Ovary (tissue), 9 donors: Measurements from ENCODE around the gene VASN. TPM values are rescaled to one million over a fixed set of nuclear protein-coding genes. Genes with fewer than 3 reads are reported as not detected.

ENCODE experiments used
- DNase-seq, 5 donors: peaks; one replicate each; pipeline ENCODE4 v3.0.0-alpha.2; 2019 to 2020
- H3K27ac ChIP-seq, 2 donors: fragments of 200-600 bp; one replicate each; pipeline versions ENCODE4 v1.5.1 to v1.8.0; 2019 to 2022
- H3K27me3 ChIP-seq: fragments of 200-600 bp; one replicate; pipeline ENCODE4 v1.8.0; 2022
- H3K36me3 ChIP-seq: fragments of 200-600 bp; sonication (generic); one replicate; pipeline ENCODE4 v1.5.1; 2019
- H3K4me1 ChIP-seq: one replicate; pipeline ENCODE4 v1.8.1; 2013; ENCODE audit warnings: mild to moderate bottlenecking, moderate library complexity; ENCODE audit not compliant: insufficient read depth
- H3K4me3 ChIP-seq: fragments of 200-600 bp; sonication (generic); one replicate; pipeline ENCODE4 v1.5.1; 2017
- H3K9me3 ChIP-seq, 2 donors: fragments of 200-600 bp in 1 of 2; sonication (generic) in 1 of 2; one replicate each; pipeline versions ENCODE4 v1.5.1 to v1.8.1; 2013 to 2019; ENCODE audit warnings: mild to moderate bottlenecking in 1 of 2, moderate library complexity in 1 of 2
- EP300 ChIP-seq: sonication (generic); formaldehyde crosslinking; IDR thresholded peaks from one replicate; pipeline ENCODE4 v1.6.1; 2017; ENCODE audit warnings: antibody characterized with exemption
- POLR2A ChIP-seq: fragments of 450-650 bp; IDR thresholded peaks from one replicate; pipeline ENCODE4 v1.6.1; 2017; ENCODE audit warnings: antibody characterized with exemption, mild to moderate bottlenecking, moderate library complexity
- WGBS, 3 donors: extraction: QIAGEN DNeasy Blood & Tissue Kit in 1 of 3; methylation state at CpG; one replicate each; pipeline versions ENCODE4 v1.1.5 to v1.1.7; 2013 to 2017; 5-methylcytosine and 5-hydroxymethylcytosine counted together
- intact Hi-C, 4 donors: fragments of 100-400 bp; cut with DNase I; formaldehyde crosslinking; loops; one replicate each; pipeline versions ENCODE4 v1.11.0 to v1.15.1; 2022 to 2023
- polyA plus RNA-seq, 2 donors: library from polyadenylated mRNA; stranded (reverse); fragments of 200-250 nt in 1 of 2; fragments of 350-450 nt in 1 of 2; fragmentation: Illumina TruSeq in 1 of 2; extraction: RNeasy Lipid Tissue Mini Kit (QIAGEN cat#74804) in 1 of 2; gene quantifications; one replicate each; pipeline ENCODE4 v1.2.3, GENCODE V29; 2013 to 2014
- small RNA-seq: library from RNA; depleted of rRNA; stranded (forward); fragments of <200 nt; gene quantifications from one replicate; pipeline ENCODE3, GENCODE V24; 2016
- total RNA-seq, 7 donors: library from RNA; depleted of rRNA in 2 of 7; stranded (reverse); fragments of >200 nt in 2 of 7; fragmentation: NEBNext Ultra II Directional in 3 of 7; extraction: Animal tissue kit (Norgen Biotek cat#: 25700) in 3 of 7; gene quantifications; one replicate each; pipeline versions ENCODE4 v1.1.0 to v1.2.4, GENCODE V29; 2016 to 2023
- TF ChIP-seq, protein P1 (sequence below), 3 donors: fragments of 450-650 bp in 2 of 3; fragments of 200-600 bp in 1 of 3; IDR thresholded peaks; one replicate each; pipeline versions ENCODE4 v1.5.1 to v1.8.0; 2016 to 2022; ENCODE audit warnings: antibody characterized with exemption in 3 of 3, mild to moderate bottlenecking in 1 of 3
- donor health status: DM: no; HTN: no; CAD: no; lungs with moderate emphysema.
- donor health status: DM: no; HTN: no; CAD: no.
- donor health status: Bipolar disorder and iron deficiency.
- donor health status: DM: yes; HTN: yes; CAD: no.
- donor health status: DM: no; HTN: no; CAD: no.
- donor health status: DM: yes; HTN: yes; CAD: no.

VASN gene
- total and polyA plus RNA-seq, 9 donors = 2.4 to 49.5 (median 43.5) TPM

DNA sequence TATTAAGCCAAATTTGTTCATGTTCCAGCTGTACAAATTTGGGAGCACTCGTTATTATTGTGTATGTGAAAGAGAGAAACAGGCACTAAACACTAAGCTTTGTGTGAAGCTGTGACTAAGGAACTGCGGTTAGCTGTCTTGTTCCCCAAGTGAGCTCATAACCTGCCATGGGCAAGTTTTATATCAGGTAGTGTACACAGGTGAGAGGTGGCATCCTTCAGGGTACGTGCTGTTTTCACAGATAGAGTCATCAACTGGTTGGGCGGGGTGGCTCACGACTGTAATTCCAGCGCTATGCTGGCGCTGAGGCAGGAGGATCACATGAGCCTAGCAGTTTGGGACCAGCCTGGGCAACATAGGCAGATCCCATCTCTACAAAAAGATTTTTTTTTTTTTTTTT, 56.9 kb downstream of the VASN start:
- peaks cover 3% of the 10 kb centered on the region for H3K4me1 ChIP-seq
- H3K27ac ChIP-seq = no peak overlapping the region
- no peak overlapping the region for H3K4me3 ChIP-seq
- intact Hi-C loops = no loop called here
- no peak for TF ChIP-seq EP300
- TF ChIP-seq POLR2A = no peak
- TF ChIP-seq, protein P1, sequence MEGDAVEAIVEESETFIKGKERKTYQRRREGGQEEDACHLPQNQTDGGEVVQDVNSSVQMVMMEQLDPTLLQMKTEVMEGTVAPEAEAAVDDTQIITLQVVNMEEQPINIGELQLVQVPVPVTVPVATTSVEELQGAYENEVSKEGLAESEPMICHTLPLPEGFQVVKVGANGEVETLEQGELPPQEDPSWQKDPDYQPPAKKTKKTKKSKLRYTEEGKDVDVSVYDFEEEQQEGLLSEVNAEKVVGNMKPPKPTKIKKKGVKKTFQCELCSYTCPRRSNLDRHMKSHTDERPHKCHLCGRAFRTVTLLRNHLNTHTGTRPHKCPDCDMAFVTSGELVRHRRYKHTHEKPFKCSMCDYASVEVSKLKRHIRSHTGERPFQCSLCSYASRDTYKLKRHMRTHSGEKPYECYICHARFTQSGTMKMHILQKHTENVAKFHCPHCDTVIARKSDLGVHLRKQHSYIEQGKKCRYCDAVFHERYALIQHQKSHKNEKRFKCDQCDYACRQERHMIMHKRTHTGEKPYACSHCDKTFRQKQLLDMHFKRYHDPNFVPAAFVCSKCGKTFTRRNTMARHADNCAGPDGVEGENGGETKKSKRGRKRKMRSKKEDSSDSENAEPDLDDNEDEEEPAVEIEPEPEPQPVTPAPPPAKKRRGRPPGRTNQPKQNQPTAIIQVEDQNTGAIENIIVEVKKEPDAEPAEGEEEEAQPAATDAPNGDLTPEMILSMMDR (IDR thresholded peaks at IDR 0.05) = no peak
- no peaks in the 10 kb centered on the region for H3K9me3 ChIP-seq
- no peaks in the 10 kb centered on the region for H3K36me3 ChIP-seq
- 90 to 92% (median 91%) methylated on average over 7 of the region's 7 CpGs for WGBS, 3 donors
- DNase-seq = no peak
- H3K27me3 ChIP-seq = no peaks in the 10 kb centered on the region

DNA sequence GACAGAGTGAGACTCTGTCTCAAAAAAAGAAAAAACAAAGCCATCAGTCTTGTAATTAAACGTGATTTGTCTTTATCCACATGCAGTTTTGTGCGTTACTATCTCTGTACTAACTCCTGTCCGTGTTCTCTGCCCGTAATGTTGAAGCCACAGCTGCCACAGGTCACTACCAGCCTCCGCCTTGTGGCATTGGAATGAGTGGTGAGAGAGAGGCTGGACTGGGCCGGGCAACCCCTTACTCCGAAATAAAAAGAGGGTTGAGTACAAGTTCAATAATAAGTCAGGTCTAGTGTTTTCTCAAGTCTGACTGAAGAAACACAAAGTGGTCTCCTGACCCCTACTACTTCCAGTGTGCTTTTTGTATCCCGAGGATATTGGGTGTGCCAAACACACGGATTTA, 59.4 kb downstream of the VASN start:
- Histone ChIP-seq H3K9me3 (no peaks in the 10 kb centered on the region), H3K4me1 (peaks cover 1% of the 10 kb centered on the region), H3K4me3 (no peak overlapping the region), H3K27ac (no peak overlapping the region), H3K36me3 (no peaks in the 10 kb centered on the region), H3K27me3 (no peaks in the 10 kb centered on the region)
- DNase-seq = no peak
- intact Hi-C loops = no loop called here
- TF ChIP-seq, protein P1 (IDR thresholded peaks at IDR 0.05) = no peak
- WGBS, 3 donors = 86 to 89% (median 87%) methylated on average over 9 of the region's 9 CpGs

Small RNA genes lying within 50 kb of the gene (small RNA-seq; reads per million reads assigned to genes)
- gene AC012676.2 = not detected

Other genes starting within 250 kb of the VASN start
- 1 to 10 TPM in 3 of 7 donors, under 1 TPM in 4; under 0.01 to 2.1 (median 0.78) TPM for gene SRL, start 129.8 kb upstream of the VASN start, total RNA-seq
- gene SRL, start 129.8 kb upstream of the VASN start, polyA plus RNA-seq = 1 to 10 TPM; 1.1 to 7.5 TPM
- gene TFAP4, start 98.8 kb upstream of the VASN start, total RNA-seq = 10 to 100 TPM in 5 of 7 donors, 1 to 10 TPM in 2; 3.7 to 23.7 (median 18.3) TPM
- 10 to 100 TPM in 1 of 2 donors, 1 to 10 TPM in 1; 2.1 to 14.0 TPM for gene TFAP4, start 98.8 kb upstream of the VASN start, polyA plus RNA-seq
- 10 to 100 TPM in 5 of 7 donors, 1 to 10 TPM in 2; 5.1 to 79.5 (median 49.8) TPM for gene GLIS2, start 55.8 kb upstream of the VASN start, total RNA-seq
- 10 to 100 TPM in 1 of 2 donors, 1 to 10 TPM in 1; 1.6 to 24.6 TPM for gene GLIS2, start 55.8 kb upstream of the VASN start, polyA plus RNA-seq
- 10 to 100 TPM; 24.0 to 47.2 (median 35.7) TPM for gene PAM16, start 20.5 kb upstream of the VASN start, total RNA-seq
- 10 to 100 TPM; 18.5 to 42.2 TPM for gene PAM16, start 20.5 kb upstream of the VASN start, polyA plus RNA-seq
- gene CORO7, start 44.7 kb downstream of the VASN start, total RNA-seq = 10 to 100 TPM in 6 of 7 donors, 1 to 10 TPM in 1; 7.6 to 29.5 (median 19.5) TPM
- 1 to 10 TPM; 1.3 to 9.7 TPM for gene CORO7, start 44.7 kb downstream of the VASN start, polyA plus RNA-seq
- 10 to 100 TPM; 32.5 to 47.0 (median 39.0) TPM for gene DNAJA3, start 54.0 kb downstream of the VASN start, total RNA-seq
- 10 to 100 TPM; 26.4 to 35.0 TPM for gene DNAJA3, start 54.0 kb downstream of the VASN start, polyA plus RNA-seq
- 10 to 100 TPM; 41.7 to 72.7 (median 51.5) TPM for gene NMRAL1, start 102.8 kb downstream of the VASN start, total RNA-seq
- 10 to 100 TPM; 15.0 to 56.5 TPM for gene NMRAL1, start 102.8 kb downstream of the VASN start, polyA plus RNA-seq
- gene HMOX2, start 104.5 kb downstream of the VASN start, total RNA-seq = 10 to 100 TPM; 25.0 to 40.5 (median 31.6) TPM
- 10 to 100 TPM; 29.5 to 73.3 TPM for gene HMOX2, start 104.5 kb downstream of the VASN start, polyA plus RNA-seq
- gene CDIP1, start 166.9 kb downstream of the VASN start, total RNA-seq = 10 to 100 TPM; 14.6 to 55.1 (median 41.4) TPM
- gene CDIP1, start 166.9 kb downstream of the VASN start, polyA plus RNA-seq = 10 to 100 TPM; 19.1 to 24.5 TPM
- under 1 TPM; 0.10 to 0.30 (median 0.13) TPM for gene C16orf96, start 184.5 kb downstream of the VASN start, total RNA-seq
- under 1 TPM; 0.07 to 0.08 TPM for gene C16orf96, start 184.5 kb downstream of the VASN start, polyA plus RNA-seq
- gene UBALD1, start 243.0 kb downstream of the VASN start, total RNA-seq = 10 to 100 TPM in 6 of 7 donors, 1 to 10 TPM in 1; 9.3 to 39.5 (median 21.4) TPM
- gene UBALD1, start 243.0 kb downstream of the VASN start, polyA plus RNA-seq = 10 to 100 TPM in 1 of 2 donors, under 1 TPM in 1; 0.43 to 24.0 TPM